Natural killer cell (primary cell): ENCODE data around the gene LGMN. TPM values are rescaled to one million over a fixed set of nuclear protein-coding genes. Genes with fewer than 3 reads are reported as not detected.

Experiments
- ATAC-seq, 3 donors: fragments of 150-1000 bp in 2 of 3; fragments of 200-7000 bp in 1 of 3; cut with Tn5 transposase; 1 replicate in 1 of 3; 2 replicates in 2 of 3; pipeline ENCODE4 v1.10.0; 2021; ENCODE audit warnings: mild to moderate bottlenecking in 2 of 3, moderate library complexity in 2 of 3
- DNase-seq, 2 donors: peaks; one replicate each; pipeline versions ENCODE4 v3.0.0 to v3.0.0-alpha.2; 2013 to 2021; ENCODE audit warnings: mixed read lengths in 1 of 2
- H3K27ac ChIP-seq: one replicate; pipeline ENCODE4 v1.5.1; 2013; ENCODE audit warnings: mild to moderate bottlenecking, low read length
- H3K27me3 ChIP-seq: one replicate; pipeline ENCODE4 v1.6.1; 2013; ENCODE audit warnings: low read length; ENCODE audit not compliant: control insufficient read depth, insufficient read depth
- H3K36me3 ChIP-seq: one replicate; pipeline ENCODE4 v1.6.1; 2013; ENCODE audit warnings: low read length; ENCODE audit not compliant: control insufficient read depth, insufficient read depth
- H3K4me1 ChIP-seq: one replicate; pipeline ENCODE4 v1.6.1; 2013; ENCODE audit warnings: low read length; ENCODE audit not compliant: control insufficient read depth, insufficient read depth
- H3K4me3 ChIP-seq: one replicate; pipeline ENCODE4 v1.5.1; 2013; ENCODE audit warnings: low read length
- H3K9me3 ChIP-seq: one replicate; pipeline ENCODE4 v1.6.1; 2013; ENCODE audit warnings: low read length; ENCODE audit not compliant: control insufficient read depth, insufficient read depth
- H3K27ac Mint-ChIP-seq, 2 donors: one replicate each; pipeline ENCODE4 v1.8.0; 2022; ENCODE audit warnings: mild to moderate bottlenecking in 2 of 2, mixed read lengths in 2 of 2, moderate library complexity in 1 of 2
- H3K27me3 Mint-ChIP-seq, 2 donors: one replicate each; pipeline ENCODE4 v1.8.0; 2022; ENCODE audit warnings: low read depth in 2 of 2, mixed read lengths in 2 of 2
- H3K36me3 Mint-ChIP-seq: one replicate; pipeline ENCODE4 v1.8.0; 2022; ENCODE audit warnings: mixed read lengths
- H3K4me1 Mint-ChIP-seq, 2 donors: one replicate each; pipeline ENCODE4 v1.8.0; 2022; ENCODE audit warnings: mixed read lengths in 2 of 2
- H3K4me3 Mint-ChIP-seq: one replicate; pipeline ENCODE4 v1.8.0; 2022; ENCODE audit warnings: mild to moderate bottlenecking, moderate library complexity, mixed read lengths
- H3K9me3 Mint-ChIP-seq, 2 donors: one replicate each; pipeline ENCODE4 v1.8.0; 2022; ENCODE audit warnings: mixed read lengths in 2 of 2
- CTCF ChIP-seq: fragments of 200-600 bp; IDR thresholded peaks from one replicate; pipeline ENCODE4 v1.8.0; 2022; ENCODE audit warnings: antibody characterized with exemption
- WGBS: methylation state at CpG from one replicate; pipeline ENCODE4 v1.1.7; 2013; ENCODE audit warnings: missing lambda C conversion rate; ENCODE audit not compliant: insufficient coverage; 5-methylcytosine and 5-hydroxymethylcytosine counted together
- intact Hi-C: fragments of 100-400 bp; cut with micrococcal nuclease; formaldehyde crosslinking; loops from one replicate; pipeline ENCODE4 v1.14.2; 2022
- total RNA-seq, 4 donors: library from RNA; stranded (reverse); fragments of 120-200 nt in 1 of 4; gene quantifications; one replicate each; pipeline versions ENCODE4 v1.2.3 to v1.2.4, GENCODE V29; 2013 to 2022

The LGMN gene
- total RNA-seq: 1 to 10 TPM in 2 of 3 donors, under 1 TPM in 1; 0.39 to 6.1 (median 2.5) TPM
- total RNA-seq (2013): 11.5 TPM

GRCh38 chr14:92748259-92749016, at the start of gene LGMN:
TSS of gene LGMN (minus strand) at chr14:92748627. CDS start at chr14:92732786, 15,841 bp downstream.
- Mint-ChIP-seq H3K4me1 (peaks cover 34 to 48% of the 10 kb centered on the region in 2 donors), H3K27ac (peak within 1 kb of the TSS; percentile 64 to 77), H3K4me3 (peak within 1 kb of the TSS; percentile 67), H3K27me3 (peaks cover 74 to 82% of the 10 kb centered on the region in 2 donors), H3K36me3 (peaks cover 6% of the 10 kb centered on the region), H3K9me3 (no peaks in the 10 kb centered on the region)
- Histone ChIP-seq H3K27ac (no peak within 1 kb of the TSS), H3K9me3 (no peaks in the 10 kb centered on the region), H3K27me3 (peaks cover 34% of the 10 kb centered on the region), H3K4me1 (peaks cover 29% of the 10 kb centered on the region), H3K4me3 (peak within 1 kb of the TSS; percentile 40), H3K36me3 (no peaks in the 10 kb centered on the region)
- WGBS: 5% methylated on average over 50 of the region's 50 CpGs
- ATAC-seq (peak; percentile 84 to 91 (median 84)), DNase-seq (peak; percentile 68 to 89)
- intact Hi-C loops: no loop called here
- no peak for TF ChIP-seq CTCF

GRCh38 chr14:92794961-92795360, 46.5 kb upstream of the LGMN start:
- Histone ChIP-seq H3K36me3 (peaks cover 16% of the 10 kb centered on the region), H3K27ac (peak overlapping the region; percentile 86), H3K9me3 (peaks cover 2% of the 10 kb centered on the region), H3K4me1 (peaks cover 14% of the 10 kb centered on the region), H3K27me3 (no peaks in the 10 kb centered on the region), H3K4me3 (peak overlapping the region; percentile 99)
- ATAC-seq (no peak), DNase-seq (no peak)
- Mint-ChIP-seq H3K4me3 (peak overlapping the region; percentile 95), H3K27ac (peak overlapping the region; percentile 77 to 85), H3K36me3 (peaks cover 20% of the 10 kb centered on the region), H3K4me1 (peaks cover 36 to 41% of the 10 kb centered on the region in 2 donors), H3K9me3 (no peaks in the 10 kb centered on the region), H3K27me3 (peaks cover 0 to 18% of the 10 kb centered on the region in 2 donors)
- 50% methylated on average over 4 of the region's 6 CpGs for WGBS
- no peak for TF ChIP-seq CTCF
- intact Hi-C loops: loop anchor here (1.0 kb wide), 1 partner anchor 756 kb away; no protein-coding TSS in a partner anchor

- peaks cover 24% of the 10 kb centered on the region for H3K36me3 Mint-ChIP-seq
- no peak for TF ChIP-seq CTCF
- intact Hi-C loops: loop anchor here (1.0 kb wide), 1 partner anchor 755 kb away; no protein-coding TSS in a partner anchor
- peaks cover 3 to 4% of the 10 kb centered on the region in 2 donors for H3K9me3 Mint-ChIP-seq
- ATAC-seq: no peak
- H3K27ac ChIP-seq: peak overlapping the region; percentile 86
- DNase-seq: no peak
- WGBS: under 1% methylated on average over 19 of the region's 20 CpGs
- peaks cover 14% of the 10 kb centered on the region for H3K4me1 ChIP-seq
- H3K27me3 Mint-ChIP-seq: peaks cover 0 to 22% of the 10 kb centered on the region in 2 donors
- H3K4me3 Mint-ChIP-seq: peak overlapping the region; percentile 95
- no peaks in the 10 kb centered on the region for H3K27me3 ChIP-seq
- H3K36me3 ChIP-seq: peaks cover 14% of the 10 kb centered on the region
- H3K27ac Mint-ChIP-seq: peak overlapping the region; percentile 77 to 85
- peaks cover 32 to 38% of the 10 kb centered on the region in 2 donors for H3K4me1 Mint-ChIP-seq
- peaks cover 2% of the 10 kb centered on the region for H3K9me3 ChIP-seq
- H3K4me3 ChIP-seq: peak overlapping the region; percentile 99
Observed at GRCh38 chr14:92794547-92794941, 46.1 kb upstream of the LGMN start.
